Suprapubic skin (tissue), 3 donors: ENCODE data around the gene KIF5A.

Experiments used
- CTCF ChIP-seq, 2 donors: fragments of 200-600 bp in 1 of 2; fragments of 450-650 bp in 1 of 2; sonication (generic) in 1 of 2; IDR thresholded peaks; one replicate each; pipeline ENCODE4 v1.5.1; 2016 to 2019; ENCODE audit warnings: antibody characterized with exemption in 2 of 2, mild to moderate bottlenecking in 1 of 2, moderate library complexity in 1 of 2
- EP300 ChIP-seq: sonication (generic); formaldehyde crosslinking; IDR thresholded peaks from one replicate; pipeline ENCODE4 v1.6.1; 2017; ENCODE audit warnings: antibody characterized with exemption
- POLR2A ChIP-seq, 2 donors: fragments of 450-650 bp; IDR thresholded peaks; one replicate each; pipeline ENCODE4 v1.6.1; 2017; ENCODE audit warnings: antibody characterized with exemption in 2 of 2, mild to moderate bottlenecking in 2 of 2, moderate library complexity in 2 of 2

DNA sequence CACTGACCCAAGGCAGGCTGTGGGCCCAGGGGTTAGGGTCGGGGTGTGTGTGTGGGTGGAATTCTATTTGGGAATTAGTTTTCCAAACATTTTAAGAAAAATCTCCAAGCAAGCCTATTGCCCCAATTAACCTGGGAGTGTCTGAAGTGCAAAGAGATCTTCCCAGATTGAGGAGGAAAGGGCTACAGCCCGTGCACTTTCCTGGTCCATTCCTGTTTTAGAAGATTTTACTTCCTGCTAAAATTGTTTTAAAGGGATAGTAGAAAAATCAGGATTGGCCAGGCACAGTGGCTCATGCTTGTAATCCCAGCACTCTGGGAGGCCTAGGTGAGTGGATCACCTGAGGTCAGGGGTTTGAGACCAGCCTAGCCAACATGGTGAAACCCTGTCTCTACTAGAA lies 8.1 kb upstream of the KIF5A start:
- TF ChIP-seq CTCF (IDR thresholded peaks at IDR 0.05): no peak
- TF ChIP-seq EP300: no peak
- TF ChIP-seq POLR2A (IDR thresholded peaks at IDR 0.05): no peak
